ENCODE data around the gene MFSD2B. TPM values are rescaled to one million over a fixed set of nuclear protein-coding genes. Genes with fewer than 3 reads are reported as not detected.

MFSD2B gene, protein sequence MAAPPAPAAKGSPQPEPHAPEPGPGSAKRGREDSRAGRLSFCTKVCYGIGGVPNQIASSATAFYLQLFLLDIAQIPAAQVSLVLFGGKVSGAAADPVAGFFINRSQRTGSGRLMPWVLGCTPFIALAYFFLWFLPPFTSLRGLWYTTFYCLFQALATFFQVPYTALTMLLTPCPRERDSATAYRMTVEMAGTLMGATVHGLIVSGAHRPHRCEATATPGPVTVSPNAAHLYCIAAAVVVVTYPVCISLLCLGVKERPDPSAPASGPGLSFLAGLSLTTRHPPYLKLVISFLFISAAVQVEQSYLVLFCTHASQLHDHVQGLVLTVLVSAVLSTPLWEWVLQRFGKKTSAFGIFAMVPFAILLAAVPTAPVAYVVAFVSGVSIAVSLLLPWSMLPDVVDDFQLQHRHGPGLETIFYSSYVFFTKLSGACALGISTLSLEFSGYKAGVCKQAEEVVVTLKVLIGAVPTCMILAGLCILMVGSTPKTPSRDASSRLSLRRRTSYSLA
- total RNA-seq (2014; rRNA removed; shearing (Covaris generic)), result 0.09 TPM in 1 of 2 replicates, not detected in the other
- 0.39 and 1.0 TPM in 2 replicates for total RNA-seq (2022)
- percentile 31 among the genes with signal in this experiment for Bru-seq, nascent RNA
- percentile 34 among the genes with signal in this experiment for BruChase-seq, experiment 1, labeled RNA remaining after a 6-hour chase
- percentile 38 among the genes with signal in this experiment for BruChase-seq, experiment 2, labeled RNA remaining after a 2-hour chase
- long read RNA-seq, partial matches to known transcripts, result 0 of 7 reads
- long read RNA-seq, other reads (novel, unspliced or antisense), result 7 of 7 reads

- ChIA-PET POLR2A (interaction anchor here (0.5 kb wide), 1 partner anchor 67 kb away, joined by 3 read pairs; no protein-coding TSS in a partner anchor), CTCF (ENCODE audit: unreplicated experiment) (no interaction called here)
- Histone ChIP-seq H4K20me1 (ENCODE audit: insufficient read depth, low read length) (no peaks in the 10 kb centered on the region), H3K4me1 (ENCODE audit: insufficient read depth, low read length, poor library complexity, severe bottlenecking) (no peaks in the 10 kb centered on the region), H3K79me2 (ENCODE audit: insufficient read depth, low read depth, low read length) (no peaks in the 10 kb centered on the region), H3K4me2 (ENCODE audit: low read length) (no peak within 1 kb of the TSS), H3K4me3 (ENCODE audit: low read depth, low read length, poor library complexity, severe bottlenecking) (no peak within 1 kb of the TSS), H3K36me3 (ENCODE audit: insufficient read depth, low read length) (no peaks in the 10 kb centered on the region), H3K27ac (ENCODE audit: low read depth, low read length, poor library complexity, severe bottlenecking) (no peak within 1 kb of the TSS), H3K9me3 (ENCODE audit: low read length) (no peaks in the 10 kb centered on the region), H3K9me2 (ENCODE audit: insufficient read depth, low read length) (no peaks in the 10 kb centered on the region), H2AFZ (ENCODE audit: low read length) (no peak within 1 kb of the TSS)
- no peak for TF ChIP-seq EZH2phosphoT487 (IDR thresholded peaks at IDR 0.05; ENCODE audit: borderline replicate concordance, low read depth, low read length)
- TF ChIP-seq, protein P1, sequence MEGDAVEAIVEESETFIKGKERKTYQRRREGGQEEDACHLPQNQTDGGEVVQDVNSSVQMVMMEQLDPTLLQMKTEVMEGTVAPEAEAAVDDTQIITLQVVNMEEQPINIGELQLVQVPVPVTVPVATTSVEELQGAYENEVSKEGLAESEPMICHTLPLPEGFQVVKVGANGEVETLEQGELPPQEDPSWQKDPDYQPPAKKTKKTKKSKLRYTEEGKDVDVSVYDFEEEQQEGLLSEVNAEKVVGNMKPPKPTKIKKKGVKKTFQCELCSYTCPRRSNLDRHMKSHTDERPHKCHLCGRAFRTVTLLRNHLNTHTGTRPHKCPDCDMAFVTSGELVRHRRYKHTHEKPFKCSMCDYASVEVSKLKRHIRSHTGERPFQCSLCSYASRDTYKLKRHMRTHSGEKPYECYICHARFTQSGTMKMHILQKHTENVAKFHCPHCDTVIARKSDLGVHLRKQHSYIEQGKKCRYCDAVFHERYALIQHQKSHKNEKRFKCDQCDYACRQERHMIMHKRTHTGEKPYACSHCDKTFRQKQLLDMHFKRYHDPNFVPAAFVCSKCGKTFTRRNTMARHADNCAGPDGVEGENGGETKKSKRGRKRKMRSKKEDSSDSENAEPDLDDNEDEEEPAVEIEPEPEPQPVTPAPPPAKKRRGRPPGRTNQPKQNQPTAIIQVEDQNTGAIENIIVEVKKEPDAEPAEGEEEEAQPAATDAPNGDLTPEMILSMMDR (conservative IDR thresholded peaks at IDR 0.05; ENCODE audit: low read length), result no peak
- DNase-seq (ENCODE audit: low spot score), result no peak
- intact Hi-C loops (cut with micrococcal nuclease; ENCODE audit: unreplicated experiment), result no loop called here
- no TSS peak for BruUV-seq (replicated peaks)
These were observed at the start of gene MFSD2B for GRCh38 chr2:24009680-24010476. Gene MFSD2B (plus strand): TSS chr2:24010085. CDS start chr2:24010097, 12 bp downstream.

- no peak for DNase-seq (ENCODE audit: low spot score)
- H3K9me3 ChIP-seq (ENCODE audit: low read length), result no peaks in the 10 kb centered on the region
- intact Hi-C loops (cut with micrococcal nuclease; ENCODE audit: unreplicated experiment), result no loop called here
- H3K4me1 ChIP-seq (ENCODE audit: insufficient read depth, low read length, poor library complexity, severe bottlenecking), result no peaks in the 10 kb centered on the region
- POLR2A ChIA-PET, result interaction anchor here (0.7 kb wide), 1 partner anchor 11 kb away, joined by 3 read pairs; no protein-coding TSS in a partner anchor
- TF ChIP-seq EZH2phosphoT487 (IDR thresholded peaks at IDR 0.05; ENCODE audit: borderline replicate concordance, low read depth, low read length), result no peak
- TF ChIP-seq, protein P1 (conservative IDR thresholded peaks at IDR 0.05; ENCODE audit: low read length), result no peak
- no peak overlapping the region for H2AFZ ChIP-seq (ENCODE audit: low read length)
- no peak overlapping the region for H3K4me3 ChIP-seq (ENCODE audit: low read depth, low read length, poor library complexity, severe bottlenecking)
- CTCF ChIA-PET (ENCODE audit: unreplicated experiment), result no interaction called here
- H3K9me2 ChIP-seq (ENCODE audit: insufficient read depth, low read length), result no peaks in the 10 kb centered on the region
- no peaks in the 10 kb centered on the region for H3K79me2 ChIP-seq (ENCODE audit: insufficient read depth, low read depth, low read length)
- H4K20me1 ChIP-seq (ENCODE audit: insufficient read depth, low read length), result no peaks in the 10 kb centered on the region
- no peak overlapping the region for H3K4me2 ChIP-seq (ENCODE audit: low read length)
- peaks cover 6% of the 10 kb centered on the region for H3K36me3 ChIP-seq (ENCODE audit: insufficient read depth, low read length)
- BruUV-seq (replicated peaks), result no TSS peak
- no peak overlapping the region for H3K27ac ChIP-seq (ENCODE audit: low read depth, low read length, poor library complexity, severe bottlenecking)
These were observed 42.0 kb upstream of the MFSD2B start for GRCh38 chr2:23967846-23968245.
